TTC549 (cell line): ENCODE results near the gene BSPRY.

Source experiments
- FAIRE-seq: peaks from 2 replicates; lab custom pipeline; 2012; peaks lifted over from hg19 to GRCh38; lab: Jason Lieb, UNC

Gene BSPRY

DNA sequence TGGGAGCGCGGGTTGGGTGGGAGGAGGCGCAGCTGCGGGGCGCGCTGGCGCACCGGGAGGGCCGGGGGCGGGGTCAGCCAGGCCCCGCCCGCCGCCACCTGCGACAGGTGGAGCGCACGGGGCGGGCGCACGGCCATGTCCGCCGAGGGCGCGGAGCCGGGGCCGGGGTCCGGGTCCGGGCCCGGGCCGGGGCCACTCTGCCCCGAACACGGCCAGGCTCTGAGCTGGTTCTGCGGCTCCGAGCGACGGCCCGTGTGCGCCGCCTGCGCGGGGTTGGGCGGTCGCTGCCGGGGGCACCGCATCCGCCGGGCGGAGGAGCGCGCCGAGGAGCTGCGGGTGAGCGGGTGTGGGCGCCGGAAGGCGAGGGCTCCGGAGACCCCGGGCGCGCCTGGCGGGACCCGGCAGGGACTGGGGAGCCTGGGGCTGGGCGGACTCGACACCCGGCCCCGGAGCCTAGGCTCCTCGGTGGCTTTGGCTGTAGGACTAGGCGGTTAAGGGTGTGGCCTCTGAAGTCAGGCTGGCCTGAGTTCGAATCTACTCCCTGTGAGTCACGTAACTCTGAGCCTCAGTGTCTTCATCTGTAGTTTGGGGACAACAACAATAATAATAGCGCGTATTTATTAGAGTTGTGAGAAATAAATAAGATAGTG, at the start of gene BSPRY:
Gene BSPRY (plus strand): TSS at position 97 of the 650 bp plus-strand sequence. CDS start 39 bp downstream, at position 136.
- FAIRE-seq, result no peak

DNA sequence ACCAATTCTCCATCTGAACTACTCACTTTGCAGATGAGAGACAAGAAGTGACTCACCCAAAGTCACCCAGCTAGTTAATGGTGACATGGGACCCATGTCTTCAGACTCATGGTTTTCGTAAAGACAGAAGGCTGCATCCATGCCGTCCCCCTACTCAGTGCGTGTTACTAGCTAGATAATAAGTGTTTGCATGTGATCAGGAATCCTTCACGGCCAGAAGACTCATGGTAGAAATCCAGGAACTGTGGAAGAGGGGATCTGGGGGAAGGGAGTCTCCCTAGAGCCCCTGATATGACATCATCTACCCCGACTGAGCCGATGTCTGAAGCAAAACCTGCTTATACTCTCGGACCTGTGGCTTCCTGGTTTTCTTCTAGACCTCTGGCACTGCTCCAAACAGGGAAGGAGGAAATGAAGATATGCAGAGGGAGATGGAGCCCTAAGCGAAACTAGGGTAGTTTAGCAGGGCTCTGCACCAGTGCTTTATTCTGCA, 49.5 kb upstream of the BSPRY start:
- no peak for FAIRE-seq

DNA sequence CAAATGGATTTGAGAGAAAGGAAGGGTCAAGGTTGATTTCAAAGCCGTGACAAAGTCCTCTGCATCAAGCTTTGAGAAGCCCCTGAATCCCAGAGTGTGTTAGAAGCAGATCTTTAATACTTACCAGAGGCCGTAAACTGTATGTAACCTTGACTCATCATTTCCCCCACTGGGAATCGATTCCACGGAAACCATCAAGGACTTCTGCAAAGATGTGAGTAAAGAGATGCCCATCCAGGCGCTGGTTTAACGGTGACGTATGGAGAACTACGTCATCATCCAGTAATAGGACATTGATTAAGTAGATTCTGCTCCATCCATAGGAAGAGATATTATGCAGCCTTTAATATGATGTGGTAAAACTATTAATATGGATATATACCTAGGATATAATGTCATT, 47.8 kb upstream of the BSPRY start:
- no peak for FAIRE-seq

DNA sequence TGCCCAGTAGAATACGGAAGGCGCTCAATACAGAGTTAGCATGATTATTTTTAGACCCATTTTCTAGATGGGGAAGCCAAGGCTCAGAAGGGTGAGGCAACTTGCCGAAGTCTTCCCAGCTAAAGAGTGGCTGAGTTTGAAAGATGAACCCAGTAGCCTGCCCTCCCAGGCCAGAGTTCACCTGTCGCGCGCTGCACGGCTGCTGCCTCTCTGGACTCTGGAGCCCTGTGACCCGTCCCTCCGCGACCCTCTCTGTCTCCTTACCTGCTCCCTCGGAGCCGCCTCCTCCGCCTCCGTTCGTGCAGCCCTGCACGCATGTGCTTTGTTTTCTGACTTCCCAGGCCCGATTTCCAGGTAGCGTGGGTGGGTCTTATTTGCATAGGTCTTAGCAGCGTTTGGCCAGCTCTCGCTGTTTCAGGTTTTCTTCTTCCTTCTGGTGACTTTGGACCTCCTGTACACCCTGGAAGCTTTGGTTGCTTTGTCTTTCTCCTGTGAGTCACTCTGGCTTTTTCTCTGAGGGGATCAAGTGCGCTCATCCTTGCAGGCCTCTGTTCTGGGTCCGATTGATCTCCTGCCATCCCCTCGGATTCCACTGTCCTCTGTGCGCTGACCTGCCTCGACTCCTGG, 46.4 kb upstream of the BSPRY start, which contains the start of gene RNF183:
Gene RNF183 (minus strand): TSS at position 585 of the 627 bp plus-strand sequence. CDS start 5,192 bp downstream, outside the sequence.
- FAIRE-seq, result no peak

- no peak for FAIRE-seq
These were observed 42.8 kb upstream of the BSPRY start for GRCh38 chr9:113306566-113306965.

GRCh38 chr9:113307396-113307975, 41.9 kb upstream of the BSPRY start:
- no peak for FAIRE-seq

GRCh38 chr9:113309204-113309813, 40.0 kb upstream of the BSPRY start:
- peak; percentile 81 for FAIRE-seq

DNA sequence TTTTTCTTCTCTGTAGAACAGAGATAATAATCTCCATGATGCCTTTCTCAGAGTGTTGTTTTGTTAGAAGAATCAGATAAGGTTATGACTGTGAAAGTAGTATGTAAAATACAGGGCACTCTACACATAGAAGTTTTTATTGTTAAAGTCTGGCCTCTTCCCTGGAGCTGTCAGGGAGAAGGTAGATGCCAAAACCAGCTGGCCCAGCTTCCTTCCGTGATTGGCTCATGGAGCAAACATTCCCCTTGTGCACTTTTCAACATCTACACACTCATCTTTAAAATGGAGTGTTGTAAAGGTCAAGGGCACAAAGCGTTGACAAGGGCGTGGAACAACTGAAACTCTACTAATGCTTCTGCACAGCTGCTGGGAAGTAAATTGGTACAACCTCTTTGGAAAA, 38.8 kb upstream of the BSPRY start:
- no peak for FAIRE-seq

- no peak for FAIRE-seq
These were observed 37.4 kb upstream of the BSPRY start for GRCh38 chr9:113311961-113312360.

- no peak for FAIRE-seq
These were observed 36.1 kb upstream of the BSPRY start for GRCh38 chr9:113313261-113313660.

DNA sequence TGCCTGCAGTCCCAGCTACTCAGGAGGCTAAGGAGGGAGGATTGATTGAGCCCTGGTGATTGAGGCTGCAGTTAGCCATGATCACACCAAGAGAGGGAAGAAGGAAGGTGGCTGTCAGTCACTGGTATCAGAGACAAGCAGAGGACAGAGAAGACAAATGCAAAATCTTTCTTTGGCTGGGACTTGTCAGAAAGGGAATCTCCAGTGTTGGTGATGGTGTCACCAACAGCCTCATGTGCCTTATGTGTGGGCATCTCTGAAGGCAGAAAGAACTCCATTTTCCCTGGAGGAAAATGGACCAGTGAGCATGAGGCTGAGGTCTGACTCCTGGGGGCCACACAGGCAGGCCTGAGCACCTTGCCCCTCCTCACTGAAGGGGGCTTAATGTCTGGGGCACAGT, 34.1 kb upstream of the BSPRY start:
- no peak for FAIRE-seq

- no peak for FAIRE-seq
These were observed 33.3 kb upstream of the BSPRY start for GRCh38 chr9:113316030-113316429.

DNA sequence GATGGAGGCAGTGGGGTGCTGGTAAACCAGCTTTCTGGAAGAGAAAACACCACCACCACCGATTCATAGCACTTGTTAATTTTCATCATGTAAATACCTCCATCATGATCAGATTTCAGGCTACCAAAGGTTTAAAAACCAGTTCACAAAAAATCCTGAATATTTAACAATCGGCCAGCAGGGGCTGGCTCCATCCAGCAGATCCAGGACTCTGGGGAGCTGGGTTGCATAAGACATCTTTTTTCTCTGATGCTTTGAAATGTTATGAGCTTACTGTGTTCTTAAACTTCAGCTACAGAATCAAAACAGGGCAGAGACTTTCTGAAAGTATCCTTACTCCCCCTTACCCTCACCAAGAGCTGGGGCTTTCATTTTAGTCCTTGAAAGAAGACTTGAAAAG, 31.6 kb upstream of the BSPRY start:
- FAIRE-seq, result no peak

- FAIRE-seq, result no peak
These were observed 30.3 kb upstream of the BSPRY start for GRCh38 chr9:113319054-113319453.

DNA sequence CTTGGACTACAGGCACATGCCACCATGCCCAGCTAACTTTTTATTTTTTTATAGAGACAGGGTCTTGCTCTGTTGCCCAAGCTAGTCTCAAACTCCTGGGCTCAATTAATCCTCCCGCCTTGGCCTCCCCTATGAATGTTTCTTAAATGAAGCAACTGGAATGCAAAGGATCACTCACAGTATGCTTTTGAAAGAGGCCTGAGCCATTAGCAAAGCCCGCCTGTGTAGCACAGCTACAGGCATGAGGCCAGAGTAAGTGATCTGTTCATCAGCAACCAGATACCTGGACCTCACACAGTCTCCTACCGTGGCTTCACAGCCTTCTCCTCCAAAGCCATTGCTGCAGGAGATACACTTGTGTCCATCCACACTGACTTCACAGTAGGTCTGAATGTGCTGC, 29.3 kb upstream of the BSPRY start:
- FAIRE-seq, result no peak

DNA sequence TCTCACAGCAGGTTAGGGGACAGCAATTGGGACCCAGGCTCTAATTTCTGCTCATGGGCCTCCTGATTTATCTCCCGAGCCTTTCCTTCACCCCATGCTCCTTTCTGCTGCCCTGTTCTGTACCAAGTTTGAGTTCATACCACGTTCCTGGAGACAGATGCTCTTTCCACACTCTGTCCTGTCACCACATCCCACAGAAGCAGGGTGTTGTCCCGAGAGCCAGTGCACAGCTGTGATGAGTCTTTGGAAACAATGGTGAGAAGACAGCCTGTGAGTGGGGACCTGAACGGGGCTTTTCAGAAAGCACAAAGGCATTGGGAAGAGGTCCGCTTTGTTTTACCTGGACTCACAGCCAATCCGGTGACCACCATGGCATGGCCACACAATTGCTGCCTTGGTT, 26.7 kb upstream of the BSPRY start:
- FAIRE-seq, result no peak

- no peak for FAIRE-seq
These were observed 23.1 kb upstream of the BSPRY start for GRCh38 chr9:113326230-113326629.

- FAIRE-seq, result no peak
These were observed 21.1 kb upstream of the BSPRY start for GRCh38 chr9:113328045-113328782.

DNA sequence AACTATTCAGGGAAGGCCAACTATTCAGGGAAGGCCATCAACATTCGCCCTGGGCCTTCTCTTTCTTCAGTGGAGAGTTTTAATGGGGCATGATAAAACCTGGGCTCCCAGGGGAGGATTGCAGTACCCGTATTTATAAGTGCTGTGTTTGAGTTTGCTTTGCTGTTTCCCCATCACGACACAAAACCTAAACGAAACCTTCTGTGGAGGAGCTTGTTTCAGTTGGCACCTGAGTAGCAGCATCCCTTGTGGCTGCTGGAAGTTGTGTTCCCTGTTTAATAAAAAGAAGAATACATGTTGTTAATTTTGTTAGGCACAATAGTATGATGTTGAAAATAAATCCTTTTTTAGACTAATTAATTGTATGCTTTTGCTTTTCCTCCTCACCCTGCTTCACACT, 17.6 kb upstream of the BSPRY start:
- no peak for FAIRE-seq

- no peak for FAIRE-seq
These were observed 11.6 kb upstream of the BSPRY start for GRCh38 chr9:113337714-113338113.

DNA sequence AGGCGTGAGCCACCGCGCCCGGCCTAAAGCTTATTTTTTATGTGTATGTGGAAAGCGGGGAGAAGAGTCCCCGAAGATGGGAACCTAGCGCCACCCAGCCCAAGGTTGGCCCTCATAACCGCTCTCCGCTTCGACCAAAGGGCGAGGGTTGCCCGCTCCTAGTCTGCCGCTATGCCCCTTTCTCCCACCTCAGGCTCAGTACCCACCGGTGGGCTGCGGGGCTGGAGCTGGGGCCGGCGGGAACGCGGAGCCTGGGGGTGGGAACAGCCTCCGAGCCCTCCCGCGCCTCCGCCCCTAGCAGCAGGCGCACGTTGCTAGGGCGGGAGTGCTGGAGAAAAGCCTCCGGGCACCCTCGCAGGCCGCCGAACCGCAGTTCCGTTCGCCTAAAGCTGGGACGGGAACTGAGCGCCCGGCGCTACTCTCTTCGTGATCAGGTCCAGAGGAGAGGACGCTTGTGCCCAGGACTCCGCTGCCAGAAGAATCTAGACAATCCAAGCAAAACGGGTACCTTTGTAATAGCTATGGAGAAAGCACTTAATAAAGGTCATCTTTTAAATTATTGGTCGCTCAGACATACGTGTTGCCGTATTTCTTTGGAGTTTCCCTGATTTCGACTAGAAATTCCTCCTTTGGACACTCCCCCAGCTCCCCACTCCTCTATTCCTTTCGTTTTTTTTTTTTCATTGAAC, 9.2 kb upstream of the BSPRY start, which contains the start of gene WDR31:
Gene WDR31 (minus strand): TSS at position 265 of the 689 bp plus-strand sequence. CDS start 8,253 bp downstream, outside the sequence.
- no peak for FAIRE-seq
